WI38 (cell line): ENCODE data around the gene MCC.
"Not testable (repeated sequence)": the region's sequence is repeated elsewhere in the genome, so short reads cannot be mapped to it uniquely, and the experiment has no call there.

ENCODE experiments used
- H3K4me3 ChIP-seq: 2 replicates; pipeline ENCODE4 v1.5.1; 2011; ENCODE audit warnings: low read depth, mild to moderate bottlenecking, control low read depth, low read length
- TF ChIP-seq, protein P1 (sequence below): IDR thresholded peaks from 2 replicates; pipeline ENCODE4 v1.5.1; 2012; ENCODE audit warnings: low read depth, mild to moderate bottlenecking, control low read depth, low read length

MCC gene

DNA sequence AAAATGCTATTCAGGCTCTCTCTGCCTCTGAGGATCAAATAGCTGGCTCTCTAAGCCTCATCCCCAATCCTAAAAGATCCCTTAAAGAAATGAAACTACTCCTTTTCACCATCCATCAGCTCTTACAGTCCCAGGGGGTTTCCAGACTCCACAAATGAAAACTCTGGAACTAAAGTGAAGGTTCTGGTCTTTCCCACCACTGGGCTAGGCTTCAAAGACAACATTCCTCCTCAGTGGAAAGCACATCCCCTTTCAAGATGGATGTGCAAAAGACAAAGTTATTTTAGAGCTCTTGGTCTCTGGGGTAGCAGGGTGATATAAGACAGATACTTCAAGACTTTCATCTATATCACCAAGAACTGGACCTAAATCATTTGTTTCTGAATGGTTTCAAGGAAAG is 404.8 kb downstream of the MCC start:
- TF ChIP-seq, protein P1, sequence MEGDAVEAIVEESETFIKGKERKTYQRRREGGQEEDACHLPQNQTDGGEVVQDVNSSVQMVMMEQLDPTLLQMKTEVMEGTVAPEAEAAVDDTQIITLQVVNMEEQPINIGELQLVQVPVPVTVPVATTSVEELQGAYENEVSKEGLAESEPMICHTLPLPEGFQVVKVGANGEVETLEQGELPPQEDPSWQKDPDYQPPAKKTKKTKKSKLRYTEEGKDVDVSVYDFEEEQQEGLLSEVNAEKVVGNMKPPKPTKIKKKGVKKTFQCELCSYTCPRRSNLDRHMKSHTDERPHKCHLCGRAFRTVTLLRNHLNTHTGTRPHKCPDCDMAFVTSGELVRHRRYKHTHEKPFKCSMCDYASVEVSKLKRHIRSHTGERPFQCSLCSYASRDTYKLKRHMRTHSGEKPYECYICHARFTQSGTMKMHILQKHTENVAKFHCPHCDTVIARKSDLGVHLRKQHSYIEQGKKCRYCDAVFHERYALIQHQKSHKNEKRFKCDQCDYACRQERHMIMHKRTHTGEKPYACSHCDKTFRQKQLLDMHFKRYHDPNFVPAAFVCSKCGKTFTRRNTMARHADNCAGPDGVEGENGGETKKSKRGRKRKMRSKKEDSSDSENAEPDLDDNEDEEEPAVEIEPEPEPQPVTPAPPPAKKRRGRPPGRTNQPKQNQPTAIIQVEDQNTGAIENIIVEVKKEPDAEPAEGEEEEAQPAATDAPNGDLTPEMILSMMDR: no peak
- H3K4me3 ChIP-seq: no peak overlapping the region

DNA sequence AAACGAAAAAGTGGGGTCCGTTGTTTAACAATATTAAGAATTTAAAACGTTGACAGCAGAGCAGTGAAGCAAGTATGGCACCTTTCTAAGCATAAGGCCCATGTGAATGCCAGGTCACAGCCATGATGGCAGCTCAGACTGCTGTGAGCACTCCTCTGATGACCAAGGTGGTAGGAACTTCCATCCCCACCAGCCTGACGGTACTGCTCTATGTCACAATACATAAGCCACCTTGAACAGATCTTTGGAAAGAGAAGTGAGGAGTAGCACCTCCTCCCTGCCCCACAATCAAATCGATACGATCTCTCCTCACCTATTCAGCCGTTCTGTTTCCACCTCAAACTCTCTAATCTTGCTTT is 405.7 kb downstream of the MCC start:
- no peak overlapping the region for H3K4me3 ChIP-seq
- TF ChIP-seq, protein P1: no peak

GRCh38 chr5:113081881-113082546 is 406.2 kb downstream of the MCC start:
- TF ChIP-seq, protein P1: no peak
- no peak overlapping the region for H3K4me3 ChIP-seq

DNA sequence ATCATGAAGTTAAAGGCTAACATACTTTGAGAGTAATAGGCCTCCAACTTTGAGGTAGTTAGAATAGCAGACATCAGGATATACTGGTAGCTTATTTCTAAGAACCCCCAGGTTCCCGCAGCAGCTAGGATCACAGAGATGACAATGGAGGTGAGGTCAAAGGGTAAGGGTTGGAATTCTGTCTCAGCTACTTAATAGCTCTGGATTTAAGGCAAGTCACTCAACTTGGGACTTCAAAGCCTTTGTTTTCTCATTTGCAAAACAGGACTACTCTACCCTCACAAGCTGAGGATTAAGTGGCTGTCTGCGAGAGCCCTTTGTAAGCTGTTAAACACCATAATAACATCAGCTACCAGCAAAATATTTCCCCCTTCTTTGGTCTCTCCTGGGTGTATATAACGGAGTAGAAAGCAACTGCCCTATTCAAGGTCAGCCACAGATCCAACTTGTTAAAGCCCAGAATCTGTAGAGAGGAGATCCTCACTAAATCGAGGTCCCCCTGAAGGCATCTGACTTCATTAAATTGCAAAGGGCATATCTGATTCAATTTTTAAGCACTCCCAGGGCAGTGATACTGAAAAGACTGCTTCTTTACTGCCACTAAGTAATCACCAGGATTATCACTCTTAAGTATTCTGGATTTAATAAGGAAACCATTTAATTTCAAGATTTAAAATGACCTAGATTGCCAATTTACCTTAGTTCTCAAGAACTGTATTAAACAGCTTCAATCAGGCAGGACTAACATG is 407.0 kb downstream of the MCC start:
- TF ChIP-seq, protein P1: no peak

DNA sequence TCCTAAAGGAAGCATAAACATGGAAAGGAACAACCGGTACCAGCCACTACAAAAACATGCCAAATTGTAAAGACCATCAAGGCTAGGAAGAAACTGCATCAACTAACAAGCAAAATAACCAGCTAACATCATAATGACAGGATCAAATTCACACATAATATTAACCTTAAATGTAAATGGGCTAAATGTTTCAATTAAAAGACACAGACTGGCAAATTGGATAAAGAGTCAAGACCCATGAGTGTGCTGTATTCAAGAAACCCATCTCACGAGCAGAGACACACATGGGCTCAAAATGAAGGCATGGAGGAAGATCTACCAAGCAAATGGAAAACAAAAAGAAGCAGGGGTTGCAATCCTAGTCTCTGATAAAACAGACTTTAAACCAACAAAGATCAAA is 411.6 kb downstream of the MCC start:
- H3K4me3 ChIP-seq: not testable (repeated sequence)

More for the DNA sequence above, 407.0 kb downstream of the MCC start:
- H3K4me3 ChIP-seq: no peak overlapping the region

GRCh38 chr5:113075019-113075418 is 413.2 kb downstream of the MCC start:
- H3K4me3 ChIP-seq: no peak overlapping the region
- TF ChIP-seq, protein P1: no peak

GRCh38 chr5:113073629-113074034 is 414.6 kb downstream of the MCC start:
- not testable (repeated sequence) for H3K4me3 ChIP-seq

- TF ChIP-seq, protein P1: no peak
These were observed 416.9 kb downstream of the MCC start for GRCh38 chr5:113071401-113071800.

More at GRCh38 chr5:113071401-113071800, 416.9 kb downstream of the MCC start:
- H3K4me3 ChIP-seq: no peak overlapping the region
